Liver (tissue), 3 donors: ENCODE data around the gene HIVEP3.

Experiments
- CTCF ChIP-seq: fragments of 150-350 bp; IDR thresholded peaks from 2 replicates; pipeline ENCODE4 v1.5.1; 2017; ENCODE audit warnings: improper control_type of control experiment, low read depth, low read length; ENCODE audit not compliant: missing input control
- EGR1 ChIP-seq, 2 donors: IDR thresholded peaks; 2 replicates each; pipeline ENCODE4 v1.6.1; 2016 to 2018; ENCODE audit warnings: antibody characterized with exemption in 2 of 2, low read depth in 2 of 2
- FOXA1 ChIP-seq: IDR thresholded peaks from 2 replicates; pipeline ENCODE4 v1.6.1; 2016; ENCODE audit warnings: antibody characterized with exemption
- GABPA ChIP-seq, 2 donors: IDR thresholded peaks in 1 of 2; conservative IDR thresholded peaks in 1 of 2; 2 replicates each; pipeline ENCODE4 v1.6.1; 2016; ENCODE audit warnings: antibody characterized with exemption in 2 of 2, mild to moderate bottlenecking in 1 of 2, moderate library complexity in 1 of 2
- NR2F2 ChIP-seq: IDR thresholded peaks from 2 replicates; pipeline ENCODE4 v1.6.1; 2016; ENCODE audit warnings: antibody characterized with exemption
- RAD21 ChIP-seq, 2 donors: IDR thresholded peaks; 2 replicates each; pipeline ENCODE4 v1.6.1; 2016; ENCODE audit warnings: antibody characterized with exemption in 2 of 2, mild to moderate bottlenecking in 2 of 2
- REST ChIP-seq: IDR thresholded peaks from 2 replicates; pipeline ENCODE4 v1.6.1; 2016; ENCODE audit warnings: antibody characterized with exemption, mild to moderate bottlenecking
- RXRA ChIP-seq, 2 donors: IDR thresholded peaks; 2 replicates each; pipeline ENCODE4 v1.6.1; 2017 to 2018; ENCODE audit warnings: antibody characterized with exemption in 2 of 2, mild to moderate bottlenecking in 1 of 2
- SP1 ChIP-seq: IDR thresholded peaks from 2 replicates; pipeline ENCODE4 v1.6.1; 2018; ENCODE audit warnings: antibody characterized with exemption, mild to moderate bottlenecking
- TAF1 ChIP-seq: conservative IDR thresholded peaks from 2 replicates; pipeline ENCODE4 v1.6.1; 2016; ENCODE audit warnings: antibody characterized with exemption, mild to moderate bottlenecking
- TF ChIP-seq, protein P1 (sequence below): IDR thresholded peaks from 2 replicates; pipeline ENCODE4 v1.6.1; 2016; ENCODE audit warnings: antibody characterized with exemption
- TF ChIP-seq, protein P2 (sequence below): IDR thresholded peaks from 2 replicates; pipeline ENCODE4 v1.6.1; 2016; ENCODE audit warnings: antibody characterized with exemption
- donor health status: healthy.
- donor health status: healthy.

GRCh38 chr1:41952208-41952607 is 33.5 kb upstream of the HIVEP3 start:
- TF ChIP-seq RXRA (IDR thresholded peaks at IDR 0.05) (no peak), CTCF (no peak), EGR1 (IDR thresholded peaks at IDR 0.05; ENCODE audit: low read depth in 2 of 2) (no peak), RAD21 (IDR thresholded peaks at IDR 0.05) (no peak), SP1 (no peak), TAF1 (no peak), REST (no peak), FOXA1 (no peak), NR2F2 (no peak), GABPA (IDR thresholded peaks at IDR 0.05 in 1 of 2, conservative IDR thresholded peaks at IDR 0.05 in 1 of 2) (no peak)
- TF ChIP-seq, protein P1, sequence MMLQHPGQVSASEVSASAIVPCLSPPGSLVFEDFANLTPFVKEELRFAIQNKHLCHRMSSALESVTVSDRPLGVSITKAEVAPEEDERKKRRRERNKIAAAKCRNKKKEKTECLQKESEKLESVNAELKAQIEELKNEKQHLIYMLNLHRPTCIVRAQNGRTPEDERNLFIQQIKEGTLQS, result no peak
- TF ChIP-seq, protein P2, sequence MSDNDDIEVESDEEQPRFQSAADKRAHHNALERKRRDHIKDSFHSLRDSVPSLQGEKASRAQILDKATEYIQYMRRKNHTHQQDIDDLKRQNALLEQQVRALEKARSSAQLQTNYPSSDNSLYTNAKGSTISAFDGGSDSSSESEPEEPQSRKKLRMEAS, result no peak
